Peyer's patch (tissue), 4 donors: ENCODE measurements around the gene ATP11A. TPM values are rescaled to one million over a fixed set of nuclear protein-coding genes. Genes with fewer than 3 reads are reported as not detected.

Experiments used
- DNase-seq, 3 donors: peaks; one replicate each; pipeline ENCODE4 v3.0.0-alpha.2; 2017 to 2019
- H3K27ac ChIP-seq, 4 donors: fragments of 200-600 bp; sonication (generic); one replicate each; pipeline ENCODE4 v1.5.1; 2016 to 2019
- H3K27me3 ChIP-seq, 2 donors: fragments of 200-600 bp; sonication (generic); one replicate each; pipeline ENCODE4 v1.5.1; 2019
- H3K36me3 ChIP-seq, 3 donors: fragments of 200-600 bp; sonication (generic); one replicate each; pipeline ENCODE4 v1.5.1; 2016 to 2019
- H3K4me1 ChIP-seq, 4 donors: fragments of 200-600 bp; sonication (generic); one replicate each; pipeline ENCODE4 v1.5.1; 2016 to 2019
- H3K4me3 ChIP-seq, 4 donors: fragments of 200-600 bp; sonication (generic); 1 replicate in 3 of 4; 2 replicates in 1 of 4; pipeline ENCODE4 v1.5.1; 2016 to 2019; ENCODE audit warnings: mild to moderate bottlenecking in 1 of 4
- H3K9me3 ChIP-seq, 4 donors: fragments of 200-600 bp; sonication (generic); one replicate each; pipeline ENCODE4 v1.5.1; 2016 to 2019; ENCODE audit warnings: mild to moderate bottlenecking in 1 of 4
- CTCF ChIP-seq, 6 experiments: fragments of 450-650 bp in 4 of 6; fragments of 200-600 bp in 2 of 6; sonication (generic) in 1 of 6; IDR thresholded peaks; one replicate each; pipeline ENCODE4 v1.5.1; 2017 to 2019; ENCODE audit warnings: antibody characterized with exemption in 6 of 6, mild to moderate bottlenecking in 3 of 6, moderate library complexity in 1 of 6
- POLR2A ChIP-seq, 2 donors: fragments of 450-650 bp; IDR thresholded peaks; one replicate each; pipeline ENCODE4 v1.5.1; 2017; ENCODE audit warnings: antibody characterized with exemption in 2 of 2, mild to moderate bottlenecking in 2 of 2, moderate library complexity in 2 of 2
- total RNA-seq, 4 donors: library from RNA; depleted of rRNA; stranded (reverse); fragments of >200 nt; gene quantifications; one replicate each; pipeline ENCODE4 v1.1.0, GENCODE V29; 2016

Gene ATP11A
- total RNA-seq, 4 donors from 2014 or later, result 33.1 to 64.2 (median 53.7) TPM

GRCh38 chr13:112900226-112900600, 210.4 kb downstream of the ATP11A start:
- Histone ChIP-seq H3K27ac (no peak overlapping the region), H3K9me3 (no peaks in the 10 kb centered on the region), H3K36me3 (no peaks in the 10 kb centered on the region), H3K27me3 (no peaks in the 10 kb centered on the region), H3K4me3 (no peak overlapping the region), H3K4me1 (peaks cover 0 to 4% (median 3%) of the 10 kb centered on the region in 4 donors)
- no peak for TF ChIP-seq POLR2A (IDR thresholded peaks at IDR 0.05)
- TF ChIP-seq CTCF (IDR thresholded peaks at IDR 0.05), result no peak
- DNase-seq, result no peak

GRCh38 chr13:112900691-112901091, 210.9 kb downstream of the ATP11A start:
- no peak for TF ChIP-seq CTCF (IDR thresholded peaks at IDR 0.05)
- no peak for TF ChIP-seq POLR2A (IDR thresholded peaks at IDR 0.05)
- Histone ChIP-seq H3K4me3 (no peak overlapping the region), H3K36me3 (no peaks in the 10 kb centered on the region), H3K9me3 (no peaks in the 10 kb centered on the region), H3K27ac (no peak overlapping the region), H3K27me3 (no peaks in the 10 kb centered on the region), H3K4me1 (no peaks in the 10 kb centered on the region)
- peak in 1 of 3 donors; percentile 40 for DNase-seq

- H3K4me1 ChIP-seq, result no peaks in the 10 kb centered on the region
- DNase-seq, result peak in 2 of 3 donors; percentile 34 to 41
- no peak for TF ChIP-seq POLR2A (IDR thresholded peaks at IDR 0.05)
- H3K4me3 ChIP-seq, result no peak overlapping the region
- no peaks in the 10 kb centered on the region for H3K9me3 ChIP-seq
- no peaks in the 10 kb centered on the region for H3K27me3 ChIP-seq
- H3K36me3 ChIP-seq, result no peaks in the 10 kb centered on the region
- no peak overlapping the region for H3K27ac ChIP-seq
Observed at GRCh38 chr13:112902101-112902651, 212.3 kb downstream of the ATP11A start.

GRCh38 chr13:112902669-112903068, 212.8 kb downstream of the ATP11A start:
- H3K36me3 ChIP-seq, result no peaks in the 10 kb centered on the region
- H3K4me3 ChIP-seq, result no peak overlapping the region
- no peak overlapping the region for H3K27ac ChIP-seq
- TF ChIP-seq CTCF (IDR thresholded peaks at IDR 0.05), result no peak
- no peak for TF ChIP-seq POLR2A (IDR thresholded peaks at IDR 0.05)
- H3K9me3 ChIP-seq, result no peaks in the 10 kb centered on the region
- peak in 1 of 3 donors; percentile 5 for DNase-seq
- no peaks in the 10 kb centered on the region for H3K4me1 ChIP-seq
- no peaks in the 10 kb centered on the region for H3K27me3 ChIP-seq

GRCh38 chr13:112903071-112903577, 213.3 kb downstream of the ATP11A start:
- Histone ChIP-seq H3K4me3 (no peak overlapping the region), H3K9me3 (no peaks in the 10 kb centered on the region), H3K27ac (no peak overlapping the region), H3K36me3 (no peaks in the 10 kb centered on the region), H3K27me3 (no peaks in the 10 kb centered on the region), H3K4me1 (no peaks in the 10 kb centered on the region)
- DNase-seq, result peak in 1 of 3 donors; percentile 29
- TF ChIP-seq CTCF (IDR thresholded peaks at IDR 0.05) (no peak), POLR2A (IDR thresholded peaks at IDR 0.05) (no peak)

- no peak overlapping the region for H3K4me3 ChIP-seq
- no peak overlapping the region for H3K27ac ChIP-seq
- TF ChIP-seq POLR2A (IDR thresholded peaks at IDR 0.05) (no peak), CTCF (IDR thresholded peaks at IDR 0.05) (no peak)
- DNase-seq, result peak in 1 of 3 donors; percentile 35
- no peaks in the 10 kb centered on the region for H3K36me3 ChIP-seq
- H3K4me1 ChIP-seq, result no peaks in the 10 kb centered on the region
- no peaks in the 10 kb centered on the region for H3K27me3 ChIP-seq
- H3K9me3 ChIP-seq, result no peaks in the 10 kb centered on the region
Observed at GRCh38 chr13:112903606-112904195, 213.9 kb downstream of the ATP11A start.
